Measurements from ENCODE around the gene PFN3. TPM values are rescaled to one million over a fixed set of nuclear protein-coding genes. Genes with fewer than 3 reads are reported as not detected.

PFN3 gene
- total and polyA plus RNA-seq, 2 of the 13 experiments (the other 11 are each of a cell fraction or from before 2014, with no cell fraction given) = not detected

DNA sequence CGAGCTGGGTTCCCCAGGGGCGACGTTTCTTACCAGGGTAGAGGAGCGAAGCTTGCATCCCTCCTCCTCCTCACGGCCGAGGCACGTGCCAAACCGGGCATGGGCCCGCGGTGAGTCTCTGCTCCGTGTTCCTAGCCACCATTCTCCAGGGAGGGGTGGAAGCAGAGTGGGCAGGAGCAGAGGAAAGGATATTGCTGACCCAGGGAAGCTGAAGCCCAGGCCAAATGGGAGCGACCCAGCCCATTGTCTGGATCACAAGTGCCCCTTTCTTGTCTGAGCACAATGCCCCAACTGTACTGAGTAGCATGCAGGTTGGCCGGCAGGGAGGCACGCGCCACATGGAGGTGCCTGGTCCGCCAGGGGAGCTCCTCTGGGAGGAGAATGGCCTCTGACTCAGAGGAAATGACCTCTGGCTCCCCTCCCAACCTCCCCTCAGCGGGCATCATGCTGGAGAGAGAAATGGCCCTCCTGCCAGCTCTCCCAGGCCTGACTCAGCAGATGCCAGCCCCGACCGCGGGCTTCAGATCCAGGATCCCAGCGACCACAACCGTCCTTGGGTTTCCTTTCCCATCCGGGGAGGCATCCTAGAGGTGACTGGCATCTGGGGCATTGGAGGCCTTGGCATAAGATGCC, 47.3 kb upstream of the PFN3 start (continued):
- TF ChIP-seq CC2D1A (CRISPR knock-in tag; IDR thresholded peaks at IDR 0.05) = no peak
- peak; percentile 82; the same call in 1 of the 2 replicates for TF ChIP-seq ZSCAN29 (CRISPR knock-in tag; conservative IDR thresholded peaks at IDR 0.05)
- no peak for TF ChIP-seq HOXA7 (CRISPR knock-in tag; IDR thresholded peaks at IDR 0.05)
- TF ChIP-seq TRIM24 (CRISPR knock-in tag; IDR thresholded peaks at IDR 0.05) = no peak
- TF ChIP-seq TCF7 (IDR thresholded peaks at IDR 0.05; ENCODE audit: low read depth) = no peak
- TF ChIP-seq, protein P1, sequence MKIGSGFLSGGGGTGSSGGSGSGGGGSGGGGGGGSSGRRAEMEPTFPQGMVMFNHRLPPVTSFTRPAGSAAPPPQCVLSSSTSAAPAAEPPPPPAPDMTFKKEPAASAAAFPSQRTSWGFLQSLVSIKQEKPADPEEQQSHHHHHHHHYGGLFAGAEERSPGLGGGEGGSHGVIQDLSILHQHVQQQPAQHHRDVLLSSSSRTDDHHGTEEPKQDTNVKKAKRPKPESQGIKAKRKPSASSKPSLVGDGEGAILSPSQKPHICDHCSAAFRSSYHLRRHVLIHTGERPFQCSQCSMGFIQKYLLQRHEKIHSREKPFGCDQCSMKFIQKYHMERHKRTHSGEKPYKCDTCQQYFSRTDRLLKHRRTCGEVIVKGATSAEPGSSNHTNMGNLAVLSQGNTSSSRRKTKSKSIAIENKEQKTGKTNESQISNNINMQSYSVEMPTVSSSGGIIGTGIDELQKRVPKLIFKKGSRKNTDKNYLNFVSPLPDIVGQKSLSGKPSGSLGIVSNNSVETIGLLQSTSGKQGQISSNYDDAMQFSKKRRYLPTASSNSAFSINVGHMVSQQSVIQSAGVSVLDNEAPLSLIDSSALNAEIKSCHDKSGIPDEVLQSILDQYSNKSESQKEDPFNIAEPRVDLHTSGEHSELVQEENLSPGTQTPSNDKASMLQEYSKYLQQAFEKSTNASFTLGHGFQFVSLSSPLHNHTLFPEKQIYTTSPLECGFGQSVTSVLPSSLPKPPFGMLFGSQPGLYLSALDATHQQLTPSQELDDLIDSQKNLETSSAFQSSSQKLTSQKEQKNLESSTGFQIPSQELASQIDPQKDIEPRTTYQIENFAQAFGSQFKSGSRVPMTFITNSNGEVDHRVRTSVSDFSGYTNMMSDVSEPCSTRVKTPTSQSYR (CRISPR knock-in tag; IDR thresholded peaks at IDR 0.05; ENCODE audit: borderline replicate concordance) = no peak
- peak; percentile 57; the same call in 1 of the 2 replicates for TF ChIP-seq ZSCAN9 (CRISPR knock-in tag; IDR thresholded peaks at IDR 0.05; ENCODE audit: borderline replicate concordance)
- TF ChIP-seq, protein P2, sequence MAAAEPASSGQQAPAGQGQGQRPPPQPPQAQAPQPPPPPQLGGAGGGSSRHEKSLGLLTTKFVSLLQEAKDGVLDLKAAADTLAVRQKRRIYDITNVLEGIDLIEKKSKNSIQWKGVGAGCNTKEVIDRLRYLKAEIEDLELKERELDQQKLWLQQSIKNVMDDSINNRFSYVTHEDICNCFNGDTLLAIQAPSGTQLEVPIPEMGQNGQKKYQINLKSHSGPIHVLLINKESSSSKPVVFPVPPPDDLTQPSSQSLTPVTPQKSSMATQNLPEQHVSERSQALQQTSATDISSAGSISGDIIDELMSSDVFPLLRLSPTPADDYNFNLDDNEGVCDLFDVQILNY (CRISPR knock-in tag; conservative IDR thresholded peaks at IDR 0.05) = no peak
- TF ChIP-seq ZNF331 (CRISPR knock-in tag; IDR thresholded peaks at IDR 0.05) = peak; percentile 35; the same call in 1 of the 2 replicates
- TF ChIP-seq KDM5A (IDR thresholded peaks at IDR 0.05; ENCODE audit: borderline replicate concordance, low read length) = no peak
- no peak for TF ChIP-seq RFX3 (CRISPR knock-in tag; IDR thresholded peaks at IDR 0.05)
- no peak for TF ChIP-seq ZKSCAN1 (IDR thresholded peaks at IDR 0.05; ENCODE audit: low read length)
- no peak for TF ChIP-seq NKX3-1 (CRISPR knock-in tag; IDR thresholded peaks at IDR 0.05)
- TF ChIP-seq AGO2 (optimal IDR thresholded peaks at IDR 0.05; ENCODE audit: low read depth, low read length) = peak; percentile 20
- TF ChIP-seq, protein P3, sequence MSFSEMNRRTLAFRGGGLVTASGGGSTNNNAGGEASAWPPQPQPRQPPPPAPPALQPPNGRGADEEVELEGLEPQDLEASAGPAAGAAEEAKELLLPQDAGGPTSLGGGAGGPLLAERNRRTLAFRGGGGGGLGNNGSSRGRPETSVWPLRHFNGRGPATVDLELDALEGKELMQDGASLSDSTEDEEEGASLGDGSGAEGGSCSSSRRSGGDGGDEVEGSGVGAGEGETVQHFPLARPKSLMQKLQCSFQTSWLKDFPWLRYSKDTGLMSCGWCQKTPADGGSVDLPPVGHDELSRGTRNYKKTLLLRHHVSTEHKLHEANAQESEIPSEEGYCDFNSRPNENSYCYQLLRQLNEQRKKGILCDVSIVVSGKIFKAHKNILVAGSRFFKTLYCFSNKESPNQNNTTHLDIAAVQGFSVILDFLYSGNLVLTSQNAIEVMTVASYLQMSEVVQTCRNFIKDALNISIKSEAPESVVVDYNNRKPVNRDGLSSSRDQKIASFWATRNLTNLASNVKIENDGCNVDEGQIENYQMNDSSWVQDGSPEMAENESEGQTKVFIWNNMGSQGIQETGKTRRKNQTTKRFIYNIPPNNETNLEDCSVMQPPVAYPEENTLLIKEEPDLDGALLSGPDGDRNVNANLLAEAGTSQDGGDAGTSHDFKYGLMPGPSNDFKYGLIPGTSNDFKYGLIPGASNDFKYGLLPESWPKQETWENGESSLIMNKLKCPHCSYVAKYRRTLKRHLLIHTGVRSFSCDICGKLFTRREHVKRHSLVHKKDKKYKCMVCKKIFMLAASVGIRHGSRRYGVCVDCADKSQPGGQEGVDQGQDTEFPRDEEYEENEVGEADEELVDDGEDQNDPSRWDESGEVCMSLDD (CRISPR knock-in tag; IDR thresholded peaks at IDR 0.05; ENCODE audit: borderline replicate concordance) = no peak
- TF ChIP-seq ZNF558 (CRISPR knock-in tag; IDR thresholded peaks at IDR 0.05; ENCODE audit: borderline replicate concordance) = no peak
- peak; percentile 58; the same call in 1 of the 2 replicates for TF ChIP-seq KMT2B (CRISPR knock-in tag; IDR thresholded peaks at IDR 0.05)
- no peak for TF ChIP-seq ETV6 (CRISPR knock-in tag; conservative IDR thresholded peaks at IDR 0.05)
- TF ChIP-seq HIVEP1 (CRISPR knock-in tag; IDR thresholded peaks at IDR 0.05) = peak; percentile 87
- TF ChIP-seq PITX1 (CRISPR knock-in tag; IDR thresholded peaks at IDR 0.05) = 0 out of 2 replicates have a peak, but pooled peaks have one; percentile 32
- TF ChIP-seq ZNF543 (CRISPR knock-in tag; IDR thresholded peaks at IDR 0.05) = peak; percentile 96
- no peak for TF ChIP-seq YY1 (IDR thresholded peaks at IDR 0.05; ENCODE audit: insufficient read depth, insufficient replicate concordance, low read depth, low read length)
- TF ChIP-seq, protein P4, sequence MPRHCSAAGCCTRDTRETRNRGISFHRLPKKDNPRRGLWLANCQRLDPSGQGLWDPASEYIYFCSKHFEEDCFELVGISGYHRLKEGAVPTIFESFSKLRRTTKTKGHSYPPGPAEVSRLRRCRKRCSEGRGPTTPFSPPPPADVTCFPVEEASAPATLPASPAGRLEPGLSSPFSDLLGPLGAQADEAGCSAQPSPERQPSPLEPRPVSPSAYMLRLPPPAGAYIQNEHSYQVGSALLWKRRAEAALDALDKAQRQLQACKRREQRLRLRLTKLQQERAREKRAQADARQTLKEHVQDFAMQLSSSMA (CRISPR knock-in tag; IDR thresholded peaks at IDR 0.05) = peak; percentile 53; the same call in 1 of the 2 replicates

Measured in HepG2 (cell line).